ENCODE data around the gene BMPR1B. TPM values are rescaled to one million over a fixed set of nuclear protein-coding genes. Genes with fewer than 3 reads are reported as not detected.

The BMPR1B gene
- total and polyA plus RNA-seq, 9 donors = 4.9 to 35.7 (median 13.3) TPM

- no peak overlapping the region for H3K4me3 ChIP-seq
- DNase-seq = no peak
- 89 to 93% (median 89%) methylated on average over 4 of the region's 4 CpGs for WGBS, 3 donors
- no peaks in the 10 kb centered on the region for H3K36me3 ChIP-seq
- no peak overlapping the region for H3K27ac ChIP-seq
- H3K9me3 ChIP-seq = peaks cover 0 to 3% of the 10 kb centered on the region in 2 donors
- intact Hi-C loops (cut with DNase I) = loop anchor here in 2 of 4 donors (10.0 kb wide), 2 partner anchors 350 to 480 kb away; partner anchors contain the start of gene BMPR1B (in 1 of the 2)
- H3K27me3 ChIP-seq = no peaks in the 10 kb centered on the region
- TF ChIP-seq POLR2A (IDR thresholded peaks at IDR 0.05) (no peak), CTCF (IDR thresholded peaks at IDR 0.05) (no peak), EP300 (IDR thresholded peaks at IDR 0.05) (no peak)
- no peaks in the 10 kb centered on the region for H3K4me1 ChIP-seq (ENCODE audit: insufficient read depth)
These were observed 347.4 kb downstream of the BMPR1B start for GRCh38 chr4:95105112-95105511.

- TF ChIP-seq POLR2A (IDR thresholded peaks at IDR 0.05) = no peak
- no peak for TF ChIP-seq EP300 (IDR thresholded peaks at IDR 0.05)
- no peak for TF ChIP-seq CTCF (IDR thresholded peaks at IDR 0.05)
- no peak overlapping the region for H3K4me3 ChIP-seq
- intact Hi-C loops (cut with DNase I) = loop anchor here in 2 of 4 donors (10.0 kb wide), 2 partner anchors 351 to 481 kb away; partner anchors contain the start of gene BMPR1B (in 1 of the 2)
- DNase-seq = no peak
- peaks cover 0 to 1% of the 10 kb centered on the region in 2 donors for H3K9me3 ChIP-seq
- H3K27ac ChIP-seq = no peak overlapping the region
- no peaks in the 10 kb centered on the region for H3K36me3 ChIP-seq
- no peaks in the 10 kb centered on the region for H3K27me3 ChIP-seq
- H3K4me1 ChIP-seq (ENCODE audit: insufficient read depth) = no peaks in the 10 kb centered on the region
- 77 to 86% (median 77%) methylated on average over 2 of the region's 2 CpGs for WGBS, 3 donors
These were observed 348.2 kb downstream of the BMPR1B start for GRCh38 chr4:95105983-95106382.

GRCh38 chr4:95106408-95106928 is 348.7 kb downstream of the BMPR1B start:
- no peak for TF ChIP-seq POLR2A (IDR thresholded peaks at IDR 0.05)
- Histone ChIP-seq H3K9me3 (no peaks in the 10 kb centered on the region), H3K36me3 (no peaks in the 10 kb centered on the region), H3K27ac (no peak overlapping the region), H3K4me3 (no peak overlapping the region), H3K27me3 (no peaks in the 10 kb centered on the region), H3K4me1 (ENCODE audit: insufficient read depth) (no peaks in the 10 kb centered on the region)
- DNase-seq = no peak
- 87 to 90% (median 90%) methylated on average over 2 of the region's 2 CpGs for WGBS, 3 donors
- intact Hi-C loops (cut with DNase I) = loop anchor here in 2 of 4 donors (10.0 kb wide), 2 partner anchors 352 to 482 kb away; partner anchors contain the start of gene BMPR1B (in 1 of the 2)

GRCh38 chr4:95107004-95107403 is 349.2 kb downstream of the BMPR1B start:
- Histone ChIP-seq H3K36me3 (no peaks in the 10 kb centered on the region), H3K4me3 (no peak overlapping the region), H3K9me3 (no peaks in the 10 kb centered on the region), H3K4me1 (ENCODE audit: insufficient read depth) (no peaks in the 10 kb centered on the region), H3K27ac (no peak overlapping the region), H3K27me3 (no peaks in the 10 kb centered on the region)
- DNase-seq = no peak
- intact Hi-C loops (cut with DNase I) = loop anchor here in 2 of 4 donors (10.0 kb wide), 2 partner anchors 352 to 482 kb away; partner anchors contain the start of gene BMPR1B (in 1 of the 2)
- no peak for TF ChIP-seq CTCF (IDR thresholded peaks at IDR 0.05)
- no peak for TF ChIP-seq POLR2A (IDR thresholded peaks at IDR 0.05)
- TF ChIP-seq EP300 (IDR thresholded peaks at IDR 0.05) = no peak

- TF ChIP-seq POLR2A (IDR thresholded peaks at IDR 0.05) (no peak), CTCF (IDR thresholded peaks at IDR 0.05) (no peak), EP300 (IDR thresholded peaks at IDR 0.05) (no peak)
- Histone ChIP-seq H3K27ac (no peak overlapping the region), H3K4me1 (ENCODE audit: insufficient read depth) (no peaks in the 10 kb centered on the region), H3K27me3 (no peaks in the 10 kb centered on the region), H3K36me3 (no peaks in the 10 kb centered on the region), H3K9me3 (no peaks in the 10 kb centered on the region), H3K4me3 (no peak overlapping the region)
- intact Hi-C loops (cut with DNase I) = loop anchor here in 2 of 4 donors (10.0 kb wide), 2 partner anchors 353 to 483 kb away; partner anchors contain the start of gene BMPR1B (in 1 of the 2)
- 69 to 79% (median 78%) methylated on average over 4 of the region's 4 CpGs for WGBS, 3 donors
- DNase-seq = peak in 1 of 5 donors; percentile 17
These were observed 349.9 kb downstream of the BMPR1B start for GRCh38 chr4:95107635-95108034.

Measured in ovary (tissue), 9 donors.